ENCODE measurements around the gene ATAD3C. TPM values are rescaled to one million over a fixed set of nuclear protein-coding genes. Genes with fewer than 3 reads are reported as not detected.
"Not testable (repeated sequence)": the region's sequence is repeated elsewhere in the genome, so short reads cannot be mapped to it uniquely, and the experiment has no call there.

Gene ATAD3C
- total RNA-seq, 2 donors from 2014 or later, result 0.13 to 2.9 TPM

GRCh38 chr1:1485755-1486317 lies 36.3 kb downstream of the ATAD3C start:
- not testable (repeated sequence) for H3K36me3 Mint-ChIP-seq (ENCODE audit: low read depth); H3K4me1 Mint-ChIP-seq; ATAC-seq; H3K9me3 ChIP-seq (ENCODE audit: control insufficient read depth, low read length, poor library complexity, severe bottlenecking); DNase-seq; H3K4me3 Mint-ChIP-seq; H3K27ac Mint-ChIP-seq; H3K27me3 Mint-ChIP-seq

DNA sequence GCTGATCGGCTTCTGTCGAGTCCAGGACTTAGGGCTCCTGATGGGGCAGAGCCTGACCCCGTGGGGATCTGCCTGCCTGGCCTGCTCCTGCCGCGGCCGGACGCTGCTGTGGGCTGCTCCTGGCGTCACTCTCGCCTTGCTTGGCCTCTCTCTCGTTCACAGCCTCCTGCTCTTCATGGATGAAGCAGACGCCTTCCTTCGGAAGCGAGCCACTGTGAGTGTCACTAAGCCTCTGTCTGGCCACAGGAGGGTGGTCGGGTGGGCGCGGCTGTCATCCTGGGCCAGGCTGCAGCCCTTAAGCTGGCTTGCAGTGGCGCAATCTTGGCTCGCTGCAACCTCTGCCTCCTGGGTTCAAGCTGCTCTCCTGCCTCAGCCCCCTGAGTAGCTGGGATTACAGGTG lies 38.2 kb downstream of the ATAD3C start:
- no peaks in the 10 kb centered on the region for H3K9me3 ChIP-seq (ENCODE audit: control insufficient read depth, low read length, poor library complexity, severe bottlenecking)
- no peak overlapping the region for H3K27ac Mint-ChIP-seq
- no peak overlapping the region for H3K4me3 Mint-ChIP-seq
- H3K4me1 Mint-ChIP-seq, result no peaks in the 10 kb centered on the region
- DNase-seq (no peak), ATAC-seq (no peak)
- no peaks in the 10 kb centered on the region for H3K27me3 Mint-ChIP-seq
- H3K36me3 Mint-ChIP-seq (ENCODE audit: low read depth), result peaks cover 2% of the 10 kb centered on the region

- Mint-ChIP-seq H3K4me1 (no peaks in the 10 kb centered on the region), H3K27me3 (no peaks in the 10 kb centered on the region), H3K4me3 (no peak overlapping the region), H3K36me3 (ENCODE audit: low read depth) (peaks cover 2% of the 10 kb centered on the region), H3K27ac (no peak overlapping the region)
- ATAC-seq (no peak), DNase-seq (no peak)
- no peaks in the 10 kb centered on the region for H3K9me3 ChIP-seq (ENCODE audit: control insufficient read depth, low read length, poor library complexity, severe bottlenecking)
Observed at GRCh38 chr1:1489231-1489630, 39.7 kb downstream of the ATAD3C start.

- H3K27ac Mint-ChIP-seq, result no peak overlapping the region
- no peaks in the 10 kb centered on the region for H3K9me3 ChIP-seq (ENCODE audit: control insufficient read depth, low read length, poor library complexity, severe bottlenecking)
- no peak overlapping the region for H3K4me3 Mint-ChIP-seq
- no peak for ATAC-seq
- no peaks in the 10 kb centered on the region for H3K4me1 Mint-ChIP-seq
- H3K27me3 Mint-ChIP-seq, result no peaks in the 10 kb centered on the region
- DNase-seq, result no peak
- H3K36me3 Mint-ChIP-seq (ENCODE audit: low read depth), result peaks cover 2% of the 10 kb centered on the region
Observed at GRCh38 chr1:1489861-1490260, 40.4 kb downstream of the ATAD3C start.

GRCh38 chr1:1490633-1491230 lies 41.2 kb downstream of the ATAD3C start:
- no peaks in the 10 kb centered on the region for H3K4me1 Mint-ChIP-seq
- peaks cover 2% of the 10 kb centered on the region for H3K36me3 Mint-ChIP-seq (ENCODE audit: low read depth)
- ATAC-seq (no peak), DNase-seq (no peak)
- no peak overlapping the region for H3K27ac Mint-ChIP-seq
- H3K27me3 Mint-ChIP-seq, result no peaks in the 10 kb centered on the region
- no peaks in the 10 kb centered on the region for H3K9me3 ChIP-seq (ENCODE audit: control insufficient read depth, low read length, poor library complexity, severe bottlenecking)
- no peak overlapping the region for H3K4me3 Mint-ChIP-seq

DNA sequence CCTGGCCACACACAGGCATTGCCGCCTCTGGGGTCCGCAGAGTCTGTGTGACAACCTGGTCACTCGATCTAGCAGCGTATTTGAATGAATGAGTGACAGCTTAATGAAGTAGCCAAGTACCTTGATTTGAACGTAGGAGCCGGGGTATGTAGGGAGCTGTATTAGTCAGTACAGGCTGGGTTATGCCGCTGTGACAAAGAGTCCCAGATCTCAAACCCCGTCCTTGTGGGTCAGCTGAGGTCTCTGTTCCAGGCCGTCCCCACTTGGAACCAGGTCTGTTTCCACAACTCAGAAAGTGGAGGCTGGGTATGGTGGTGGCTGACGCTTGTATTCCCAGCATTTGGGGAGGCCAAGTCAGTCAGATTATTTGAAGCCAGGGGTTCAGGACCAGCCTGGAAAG lies 42.1 kb downstream of the ATAD3C start:
- Mint-ChIP-seq H3K4me1 (no peaks in the 10 kb centered on the region), H3K4me3 (no peak overlapping the region), H3K36me3 (ENCODE audit: low read depth) (peaks cover 2% of the 10 kb centered on the region), H3K27me3 (no peaks in the 10 kb centered on the region), H3K27ac (no peak overlapping the region)
- no peak for ATAC-seq
- no peak for DNase-seq
- H3K9me3 ChIP-seq (ENCODE audit: control insufficient read depth, low read length, poor library complexity, severe bottlenecking), result no peaks in the 10 kb centered on the region

GRCh38 chr1:1494311-1494710 lies 44.8 kb downstream of the ATAD3C start:
- not testable (repeated sequence) for H3K36me3 Mint-ChIP-seq (ENCODE audit: low read depth); H3K4me1 Mint-ChIP-seq; DNase-seq; H3K27ac Mint-ChIP-seq; H3K27me3 Mint-ChIP-seq; H3K9me3 ChIP-seq (ENCODE audit: control insufficient read depth, low read length, poor library complexity, severe bottlenecking); ATAC-seq; H3K4me3 Mint-ChIP-seq

DNA sequence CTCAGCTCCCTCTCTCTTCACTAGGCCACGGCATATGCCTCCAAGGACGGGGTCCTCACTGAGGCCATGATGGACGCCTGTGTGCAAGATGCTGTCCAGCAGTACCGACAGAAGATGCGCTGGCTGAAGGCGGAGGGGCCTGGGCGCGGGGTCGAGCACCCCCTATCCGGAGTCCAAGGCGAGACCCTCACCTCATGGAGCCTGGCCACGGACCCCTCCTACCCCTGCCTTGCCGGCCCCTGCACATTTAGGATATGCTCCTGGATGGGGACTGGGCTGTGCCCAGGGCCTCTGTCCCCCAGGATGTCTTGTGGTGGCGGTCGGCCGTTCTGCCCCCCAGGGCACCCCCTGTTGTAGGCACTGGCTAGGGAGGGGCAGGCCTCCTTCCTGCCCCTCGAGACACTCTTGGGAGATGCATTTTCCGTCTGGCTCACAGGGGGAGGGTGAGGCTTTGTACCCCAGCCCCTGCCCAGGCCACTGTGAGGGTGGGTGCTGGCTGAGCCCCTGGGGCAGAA lies 46.0 kb downstream of the ATAD3C start:
- H3K27me3 Mint-ChIP-seq; H3K36me3 Mint-ChIP-seq (ENCODE audit: low read depth); H3K4me3 Mint-ChIP-seq; H3K4me1 Mint-ChIP-seq; H3K27ac Mint-ChIP-seq; DNase-seq; H3K9me3 ChIP-seq (ENCODE audit: control insufficient read depth, low read length, poor library complexity, severe bottlenecking): not testable (repeated sequence)
- peak; percentile 11 for ATAC-seq

DNA sequence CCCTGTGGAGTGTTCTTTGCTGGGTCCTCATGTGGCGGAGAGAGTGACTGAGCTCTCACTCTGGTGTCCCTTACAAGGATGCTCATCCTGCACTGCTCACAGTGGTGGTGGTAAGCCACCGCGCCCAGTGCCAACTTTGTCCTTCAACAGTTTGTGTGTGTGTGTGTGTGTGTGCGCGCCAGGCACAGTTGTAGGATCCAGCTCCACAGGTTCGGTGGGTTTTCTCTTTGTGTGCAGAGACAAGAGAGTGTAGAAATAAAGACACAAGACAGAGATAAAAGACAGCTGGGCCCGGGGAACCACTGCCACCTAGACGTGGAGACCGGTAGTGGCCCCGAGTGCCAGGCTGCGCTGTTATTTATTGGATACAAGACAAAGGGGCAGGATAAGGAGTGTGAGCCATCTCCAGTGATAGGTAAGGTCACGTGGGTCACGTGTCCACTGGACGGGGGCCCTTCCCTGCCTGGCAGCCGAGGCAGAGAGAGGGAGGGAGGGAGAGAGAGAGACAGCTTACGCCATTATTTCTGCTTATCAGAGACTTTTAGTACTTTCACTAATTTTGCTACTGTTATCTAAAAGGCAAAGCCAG lies 55.4 kb downstream of the ATAD3C start:
- H3K36me3 Mint-ChIP-seq (ENCODE audit: low read depth); H3K27me3 Mint-ChIP-seq; H3K9me3 ChIP-seq (ENCODE audit: control insufficient read depth, low read length, poor library complexity, severe bottlenecking): not testable (repeated sequence)
- H3K4me1 Mint-ChIP-seq, result peaks cover 11% of the 10 kb centered on the region
- H3K4me3 Mint-ChIP-seq, result peak overlapping the region; percentile 94
- ATAC-seq (peak; percentile 69), DNase-seq (peak; percentile 49 to 63 (median 62))
- H3K27ac Mint-ChIP-seq, result peak overlapping the region; percentile 97

- H3K27me3 Mint-ChIP-seq; H3K9me3 ChIP-seq (ENCODE audit: control insufficient read depth, low read length, poor library complexity, severe bottlenecking); H3K36me3 Mint-ChIP-seq (ENCODE audit: low read depth): not testable (repeated sequence)
- peak overlapping the region; percentile 97 for H3K27ac Mint-ChIP-seq
- H3K4me3 Mint-ChIP-seq, result peak overlapping the region; percentile 94
- DNase-seq (peak in 1 of 3 donors; percentile 23), ATAC-seq (peak; percentile 78)
- peaks cover 11% of the 10 kb centered on the region for H3K4me1 Mint-ChIP-seq
Observed at GRCh38 chr1:1505366-1505798, 55.9 kb downstream of the ATAD3C start.

- peak overlapping the region; percentile 43 for H3K4me3 Mint-ChIP-seq
- not testable (repeated sequence) for H3K9me3 ChIP-seq (ENCODE audit: control insufficient read depth, low read length, poor library complexity, severe bottlenecking); H3K36me3 Mint-ChIP-seq (ENCODE audit: low read depth); H3K27me3 Mint-ChIP-seq; DNase-seq; ATAC-seq
- H3K4me1 Mint-ChIP-seq, result peaks cover 12% of the 10 kb centered on the region
- H3K27ac Mint-ChIP-seq, result peak overlapping the region; percentile 97
Observed at GRCh38 chr1:1505801-1506200, 56.3 kb downstream of the ATAD3C start.

DNA sequence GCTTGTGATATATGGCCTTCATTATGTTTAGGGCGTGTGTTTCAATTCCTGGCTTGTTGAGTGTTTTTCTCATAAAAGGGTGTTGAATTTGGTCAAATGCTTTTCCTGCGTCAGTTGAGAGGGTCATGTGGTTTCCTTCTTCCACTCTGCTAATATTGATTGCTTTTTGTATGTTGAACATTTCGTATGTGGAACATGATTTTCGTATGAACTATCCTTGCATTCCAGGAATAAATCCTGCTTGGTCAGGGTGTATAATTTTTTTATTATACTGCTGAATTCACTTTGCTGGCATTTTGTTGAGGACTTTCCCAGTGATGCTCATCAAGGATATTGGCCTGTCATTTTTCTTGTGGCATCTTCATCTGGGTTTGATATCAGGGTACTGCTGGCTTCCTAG lies 57.8 kb downstream of the ATAD3C start:
- Mint-ChIP-seq H3K27ac (peak overlapping the region; percentile 37), H3K4me3 (no peak overlapping the region), H3K36me3 (ENCODE audit: low read depth) (peaks cover 3% of the 10 kb centered on the region), H3K4me1 (peaks cover 17% of the 10 kb centered on the region), H3K27me3 (no peaks in the 10 kb centered on the region)
- no peaks in the 10 kb centered on the region for H3K9me3 ChIP-seq (ENCODE audit: control insufficient read depth, low read length, poor library complexity, severe bottlenecking)
- DNase-seq, result no peak
- no peak for ATAC-seq

DNA sequence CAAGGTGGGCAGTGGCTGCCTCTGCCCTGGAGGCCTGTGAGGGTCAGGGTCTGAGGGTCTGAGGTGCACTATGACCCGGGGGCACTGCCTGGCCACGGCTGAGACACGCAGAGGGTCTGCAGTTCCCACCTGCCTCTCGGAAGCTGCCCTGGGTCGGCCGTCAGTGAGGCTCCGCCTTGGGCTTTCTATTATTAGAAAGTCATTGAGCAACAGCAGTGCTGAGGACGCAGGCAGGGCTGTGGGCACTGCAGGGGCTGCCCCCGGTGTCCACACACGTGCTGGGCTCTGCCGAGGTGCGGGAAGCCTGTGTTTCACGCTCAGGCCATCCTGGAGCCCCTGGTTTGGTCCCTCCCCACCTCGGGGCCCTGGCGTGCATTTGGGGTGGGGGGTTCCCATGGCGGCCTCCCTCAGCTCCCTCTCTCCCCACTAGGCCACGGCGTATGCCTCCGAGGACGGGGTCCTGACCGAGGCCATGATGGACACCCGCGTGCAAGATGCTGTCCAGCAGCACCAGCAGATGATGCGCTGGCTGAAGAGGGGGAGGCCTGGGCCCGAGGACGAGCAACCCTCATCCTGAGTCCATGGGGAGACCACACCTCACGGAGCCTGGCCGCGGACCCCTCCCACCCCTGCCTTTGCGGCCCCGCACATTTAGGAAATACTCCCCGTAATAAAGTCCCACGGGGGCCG lies 59.4 kb downstream of the ATAD3C start:
- DNase-seq, H3K4me3 Mint-ChIP-seq: not testable (repeated sequence)

More for the DNA sequence above, 59.4 kb downstream of the ATAD3C start:
- H3K27ac Mint-ChIP-seq; H3K9me3 ChIP-seq (ENCODE audit: control insufficient read depth, low read length, poor library complexity, severe bottlenecking); H3K36me3 Mint-ChIP-seq (ENCODE audit: low read depth); H3K27me3 Mint-ChIP-seq; ATAC-seq: not testable (repeated sequence)
- peaks cover 19% of the 10 kb centered on the region for H3K4me1 Mint-ChIP-seq

Measured in T-helper 17 cell (primary cell).